GM20000 (cell line): ENCODE results near the gene ACKR4.

Experiments
- DNase-seq: peaks from one replicate; pipeline ENCODE4 v3.0.0; 2012; ENCODE audit warnings: low spot score
- CTCF ChIP-seq: IDR thresholded peaks from 2 replicates; pipeline ENCODE4 v1.5.1; 2012; ENCODE audit warnings: mild to moderate bottlenecking, control low read depth; ENCODE audit errors: extremely low read depth, missing control alignments

The ACKR4 gene

GRCh38 chr3:132570016-132570415, 27.1 kb upstream of the ACKR4 start:
- DNase-seq, result no peak
- no peak for TF ChIP-seq CTCF

GRCh38 chr3:132573797-132574211, 23.3 kb upstream of the ACKR4 start:
- DNase-seq, result no peak
- TF ChIP-seq CTCF, result no peak

GRCh38 chr3:132587401-132587800, 9.7 kb upstream of the ACKR4 start:
- no peak for DNase-seq
- no peak for TF ChIP-seq CTCF

GRCh38 chr3:132592216-132592615, 4.9 kb upstream of the ACKR4 start:
- DNase-seq, result no peak
- no peak for TF ChIP-seq CTCF

- DNase-seq, result no peak
- no peak for TF ChIP-seq CTCF
Observed at GRCh38 chr3:132593241-132593946, 3.7 kb upstream of the ACKR4 start.

- no peak for TF ChIP-seq CTCF
- no peak for DNase-seq
Observed at GRCh38 chr3:132593947-132594323, 3.1 kb upstream of the ACKR4 start.

GRCh38 chr3:132594498-132594897, 2.6 kb upstream of the ACKR4 start:
- TF ChIP-seq CTCF, result no peak
- DNase-seq, result no peak
